Measurements from ENCODE around the gene RPL13A. TPM values are rescaled to one million over a fixed set of nuclear protein-coding genes. Genes with fewer than 3 reads are reported as not detected.

Gene RPL13A
- total RNA-seq, 1 experiment from 2014 or later, result 1,196 TPM

DNA sequence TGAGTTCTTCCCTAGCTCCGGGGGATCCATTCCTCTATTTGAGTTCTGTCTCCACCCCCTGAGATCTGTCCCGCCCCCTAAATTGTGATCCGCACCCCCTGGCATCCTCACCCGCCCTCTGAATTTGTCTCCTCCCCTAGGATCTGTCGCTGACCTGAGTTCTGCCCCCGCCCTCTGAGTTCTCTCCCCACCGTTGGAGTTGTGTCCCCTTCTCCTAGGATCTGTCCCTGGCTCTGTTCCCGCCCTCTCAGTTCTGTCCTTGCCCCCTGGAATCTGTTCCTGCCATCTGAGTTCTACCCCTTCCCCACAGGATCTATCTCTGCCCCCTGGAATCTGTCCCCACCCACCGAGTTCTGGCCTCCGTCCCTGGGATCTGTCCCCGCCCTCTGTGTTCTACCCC lies 45.1 kb upstream of the RPL13A start:
- Histone ChIP-seq H3K9me3 (ENCODE audit: control insufficient read depth, insufficient read depth, low read depth, low read length) (no peaks in the 10 kb centered on the region), H3K36me3 (ENCODE audit: control insufficient read depth, insufficient read depth, low read length) (no peaks in the 10 kb centered on the region), H3K27ac (ENCODE audit: low read length) (no peak overlapping the region), H3K4me3 (ENCODE audit: low read depth in 2 of 2, low read length in 2 of 2) (peak overlapping the region; percentile 61 to 62), H3K27me3 (ENCODE audit: control insufficient read depth, insufficient read depth, low read length) (peaks cover 9% of the 10 kb centered on the region; the same call in 1 of the 2 replicates), H3K4me1 (ENCODE audit: control insufficient read depth, insufficient read depth, low read length) (no peaks in the 10 kb centered on the region; the same call in 1 of the 2 replicates)
- ChIA-PET CTCF (no interaction called here), POLR2A (interaction anchor here (0.7 kb wide), 1 partner anchor 138 kb away, joined by 9 read pairs; the partner anchor contains the start of gene NOSIP)
- in situ Hi-C loops (cut with HindIII; ENCODE audit: low pct_unique_long_range_greater_than_20kb, low sequenced_read_pairs), result no loop called here
- ATAC-seq (no peak; the same call in 1 of the 2 replicates), DNase-seq (ENCODE audit: low read depth, low spot score) (no peak)
- TF ChIP-seq POLR2AphosphoS5 (IDR thresholded peaks at IDR 0.05; ENCODE audit: low read depth, low read length) (no peak), REST (IDR thresholded peaks at IDR 0.05; ENCODE audit: insufficient read depth in 1 of 2, low read depth in 2 of 2, low read length in 1 of 2) (no peak), SIN3A (IDR thresholded peaks at IDR 0.05; ENCODE audit: borderline replicate concordance, insufficient read depth, low read depth, low read length) (no peak), TCF7L2 (IDR thresholded peaks at IDR 0.05; ENCODE audit: low read depth, low read length) (no peak)
- TF ChIP-seq, protein P1, sequence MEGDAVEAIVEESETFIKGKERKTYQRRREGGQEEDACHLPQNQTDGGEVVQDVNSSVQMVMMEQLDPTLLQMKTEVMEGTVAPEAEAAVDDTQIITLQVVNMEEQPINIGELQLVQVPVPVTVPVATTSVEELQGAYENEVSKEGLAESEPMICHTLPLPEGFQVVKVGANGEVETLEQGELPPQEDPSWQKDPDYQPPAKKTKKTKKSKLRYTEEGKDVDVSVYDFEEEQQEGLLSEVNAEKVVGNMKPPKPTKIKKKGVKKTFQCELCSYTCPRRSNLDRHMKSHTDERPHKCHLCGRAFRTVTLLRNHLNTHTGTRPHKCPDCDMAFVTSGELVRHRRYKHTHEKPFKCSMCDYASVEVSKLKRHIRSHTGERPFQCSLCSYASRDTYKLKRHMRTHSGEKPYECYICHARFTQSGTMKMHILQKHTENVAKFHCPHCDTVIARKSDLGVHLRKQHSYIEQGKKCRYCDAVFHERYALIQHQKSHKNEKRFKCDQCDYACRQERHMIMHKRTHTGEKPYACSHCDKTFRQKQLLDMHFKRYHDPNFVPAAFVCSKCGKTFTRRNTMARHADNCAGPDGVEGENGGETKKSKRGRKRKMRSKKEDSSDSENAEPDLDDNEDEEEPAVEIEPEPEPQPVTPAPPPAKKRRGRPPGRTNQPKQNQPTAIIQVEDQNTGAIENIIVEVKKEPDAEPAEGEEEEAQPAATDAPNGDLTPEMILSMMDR (IDR thresholded peaks at IDR 0.05), result no peak
- intact Hi-C loops (cut with micrococcal nuclease; ENCODE audit: unreplicated experiment), result loop anchor here (5.0 kb wide), 1 partner anchor 50 kb away; no protein-coding TSS in a partner anchor
- BruUV-seq (replicated peaks), result no TSS peak

DNA sequence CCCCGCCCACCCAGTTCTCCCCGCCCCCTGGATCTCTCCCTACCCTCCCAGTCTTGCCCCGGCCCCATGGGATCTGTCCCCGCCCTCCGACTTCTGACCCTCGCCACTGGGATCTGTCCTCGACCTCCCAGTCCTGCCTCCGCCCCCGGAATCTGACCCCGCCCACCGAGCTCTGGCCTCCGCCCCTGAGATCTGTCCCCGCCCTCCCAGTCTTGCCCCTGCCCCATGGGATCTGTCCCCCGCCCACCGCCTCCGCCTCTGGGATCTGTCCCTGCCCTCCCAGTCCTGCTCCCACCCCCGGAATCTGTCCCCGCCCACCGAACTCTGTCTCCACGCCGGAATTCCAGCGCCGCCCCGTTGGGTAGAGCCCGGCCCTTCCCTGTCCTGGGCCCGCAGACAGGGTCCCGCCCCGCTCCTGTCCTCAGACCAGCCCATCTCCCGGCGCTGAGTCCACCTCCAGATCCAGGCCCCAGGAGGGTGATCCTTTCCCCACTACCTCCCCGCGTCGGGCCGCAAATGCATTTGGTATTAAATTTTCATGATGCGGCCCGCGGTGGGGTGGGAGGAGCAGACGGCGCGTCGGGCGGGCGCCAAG lies 44.5 kb upstream of the RPL13A start:
- ChIA-PET CTCF (interaction anchor here (0.6 kb wide), 3 partner anchors 22 to 200 kb away, joined by 3 to 4 read pairs (median 4); no protein-coding TSS in a partner anchor), POLR2A (no interaction called here)
- Histone ChIP-seq H3K9me3 (ENCODE audit: control insufficient read depth, insufficient read depth, low read depth, low read length) (no peaks in the 10 kb centered on the region), H3K27ac (ENCODE audit: low read length) (no peak overlapping the region), H3K27me3 (ENCODE audit: control insufficient read depth, insufficient read depth, low read length) (peaks cover 9% of the 10 kb centered on the region; the same call in 1 of the 2 replicates), H3K4me3 (ENCODE audit: low read depth in 2 of 2, low read length in 2 of 2) (peak overlapping the region; percentile 61 to 63), H3K4me1 (ENCODE audit: control insufficient read depth, insufficient read depth, low read length) (no peaks in the 10 kb centered on the region; the same call in 1 of the 2 replicates), H3K36me3 (ENCODE audit: control insufficient read depth, insufficient read depth, low read length) (no peaks in the 10 kb centered on the region)
- ATAC-seq, result peak; percentile 83
- no TSS peak for BruUV-seq (replicated peaks)
- in situ Hi-C loops (cut with HindIII; ENCODE audit: low pct_unique_long_range_greater_than_20kb, low sequenced_read_pairs), result no loop called here
- DNase-seq (ENCODE audit: low read depth, low spot score), result no peak
- TF ChIP-seq REST (IDR thresholded peaks at IDR 0.05; ENCODE audit: insufficient read depth in 1 of 2, low read depth in 2 of 2, low read length in 1 of 2), result no peak
- intact Hi-C loops (cut with micrococcal nuclease; ENCODE audit: unreplicated experiment), result loop anchor here (5.0 kb wide), 1 partner anchor 51 kb away; no protein-coding TSS in a partner anchor
